ENCODE results near the gene FGF16. TPM values are rescaled to one million over a fixed set of nuclear protein-coding genes. Genes with fewer than 3 reads are reported as not detected.

FGF16 gene
- total RNA-seq, 2 donors from 2014 or later = 0.62 TPM; not detected in 1

DNA sequence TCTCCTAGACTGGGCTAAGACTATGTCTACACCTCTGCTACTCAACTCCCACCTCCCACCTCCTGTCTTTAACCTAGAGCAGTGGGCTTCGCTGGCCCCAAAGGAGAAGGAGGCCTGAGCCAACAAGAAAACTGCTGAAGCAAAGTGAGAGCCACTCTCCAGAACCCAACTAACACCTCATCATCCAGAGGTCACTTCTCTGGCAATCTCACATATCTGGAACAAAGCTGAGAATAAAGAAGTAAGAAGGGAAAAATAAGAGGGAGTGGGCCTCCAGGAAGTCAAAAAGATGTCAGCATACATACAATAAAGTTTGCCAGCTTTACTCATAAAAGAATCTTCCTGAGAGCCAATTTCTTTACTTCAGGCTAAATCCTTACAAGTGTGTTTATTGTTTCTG lies 18.6 kb upstream of the FGF16 start:
- no peak overlapping the region for H3K27ac ChIP-seq
- H3K4me1 ChIP-seq (replicated peaks) = no peaks in the 10 kb centered on the region
- H3K36me3 ChIP-seq = no peaks in the 10 kb centered on the region
- H3K9me3 ChIP-seq = no peaks in the 10 kb centered on the region
- no peak overlapping the region for H3K4me3 ChIP-seq
- no peak for DNase-seq (ENCODE audit: low spot score)
- TF ChIP-seq POLR2AphosphoS5 (IDR thresholded peaks at IDR 0.05) (no peak), POLR2A (IDR thresholded peaks at IDR 0.05) (no peak)
- TF ChIP-seq, protein P1, sequence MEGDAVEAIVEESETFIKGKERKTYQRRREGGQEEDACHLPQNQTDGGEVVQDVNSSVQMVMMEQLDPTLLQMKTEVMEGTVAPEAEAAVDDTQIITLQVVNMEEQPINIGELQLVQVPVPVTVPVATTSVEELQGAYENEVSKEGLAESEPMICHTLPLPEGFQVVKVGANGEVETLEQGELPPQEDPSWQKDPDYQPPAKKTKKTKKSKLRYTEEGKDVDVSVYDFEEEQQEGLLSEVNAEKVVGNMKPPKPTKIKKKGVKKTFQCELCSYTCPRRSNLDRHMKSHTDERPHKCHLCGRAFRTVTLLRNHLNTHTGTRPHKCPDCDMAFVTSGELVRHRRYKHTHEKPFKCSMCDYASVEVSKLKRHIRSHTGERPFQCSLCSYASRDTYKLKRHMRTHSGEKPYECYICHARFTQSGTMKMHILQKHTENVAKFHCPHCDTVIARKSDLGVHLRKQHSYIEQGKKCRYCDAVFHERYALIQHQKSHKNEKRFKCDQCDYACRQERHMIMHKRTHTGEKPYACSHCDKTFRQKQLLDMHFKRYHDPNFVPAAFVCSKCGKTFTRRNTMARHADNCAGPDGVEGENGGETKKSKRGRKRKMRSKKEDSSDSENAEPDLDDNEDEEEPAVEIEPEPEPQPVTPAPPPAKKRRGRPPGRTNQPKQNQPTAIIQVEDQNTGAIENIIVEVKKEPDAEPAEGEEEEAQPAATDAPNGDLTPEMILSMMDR (IDR thresholded peaks at IDR 0.05) = no peak
- intact Hi-C loops (cut with DNase I) = no loop called here
- H3K27me3 ChIP-seq (replicated peaks; ENCODE audit: insufficient read depth) = no peaks in the 10 kb centered on the region
- 70% methylated on average over 1 of the region's 1 CpG for WGBS

DNA sequence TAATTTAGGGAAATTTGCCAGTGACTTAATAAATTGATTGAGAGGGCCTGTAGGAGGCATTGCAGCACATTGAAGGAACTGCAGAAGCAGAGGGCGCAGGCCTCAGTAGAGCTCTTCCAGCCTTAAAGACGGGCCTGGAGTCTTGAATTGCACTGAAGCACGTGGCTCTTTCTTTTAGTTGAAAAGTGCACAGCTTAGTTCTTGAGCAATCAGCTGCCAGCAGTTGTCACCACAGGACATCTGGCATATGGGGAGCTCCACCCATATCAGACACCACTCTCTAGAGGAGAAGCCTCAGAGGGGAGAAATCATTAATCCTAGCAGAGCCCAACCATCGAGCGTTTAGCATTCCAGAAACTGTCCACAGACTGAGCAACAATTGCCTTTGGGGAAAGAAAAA lies 16.0 kb upstream of the FGF16 start:
- TF ChIP-seq, protein P1 (IDR thresholded peaks at IDR 0.05) = no peak
- Histone ChIP-seq H3K4me3 (no peak overlapping the region), H3K4me1 (replicated peaks) (no peaks in the 10 kb centered on the region), H3K9me3 (no peaks in the 10 kb centered on the region), H3K27ac (no peak overlapping the region), H3K36me3 (no peaks in the 10 kb centered on the region), H3K27me3 (replicated peaks; ENCODE audit: insufficient read depth) (no peaks in the 10 kb centered on the region)
- intact Hi-C loops (cut with DNase I) = no loop called here
- 36% methylated on average over 5 of the region's 5 CpGs for WGBS
- no peak for DNase-seq (ENCODE audit: low spot score)

DNA sequence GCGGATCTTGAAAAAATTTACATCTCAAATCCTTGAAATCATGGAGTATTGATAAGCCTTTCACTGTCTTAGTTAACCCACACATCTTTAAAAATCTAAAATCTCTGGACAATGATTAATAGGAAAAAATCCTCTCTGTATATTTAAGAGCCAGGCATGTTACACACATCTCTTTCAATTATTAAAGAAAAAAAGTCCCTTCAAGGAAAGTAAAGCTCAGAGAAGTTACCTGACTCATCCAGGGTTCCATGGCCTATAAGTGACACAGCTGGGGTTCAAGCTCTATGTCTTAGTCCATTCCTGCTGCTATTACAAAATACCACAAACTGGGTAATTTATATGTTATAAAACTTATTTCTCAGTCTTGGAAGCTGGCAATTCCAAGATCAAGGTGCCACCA lies 14.2 kb upstream of the FGF16 start:
- no peak overlapping the region for H3K4me3 ChIP-seq
- no peaks in the 10 kb centered on the region for H3K27me3 ChIP-seq (replicated peaks; ENCODE audit: insufficient read depth)
- H3K36me3 ChIP-seq = no peaks in the 10 kb centered on the region
- H3K9me3 ChIP-seq = no peaks in the 10 kb centered on the region
- intact Hi-C loops (cut with DNase I) = no loop called here
- 93% methylated on average over 1 of the region's 1 CpG for WGBS
- TF ChIP-seq, protein P1 (IDR thresholded peaks at IDR 0.05) = no peak
- TF ChIP-seq POLR2A (IDR thresholded peaks at IDR 0.05) = no peak
- no peak for TF ChIP-seq POLR2AphosphoS5 (IDR thresholded peaks at IDR 0.05)
- H3K27ac ChIP-seq = no peak overlapping the region
- H3K4me1 ChIP-seq (replicated peaks) = no peaks in the 10 kb centered on the region
- DNase-seq (ENCODE audit: low spot score) = no peak

DNA sequence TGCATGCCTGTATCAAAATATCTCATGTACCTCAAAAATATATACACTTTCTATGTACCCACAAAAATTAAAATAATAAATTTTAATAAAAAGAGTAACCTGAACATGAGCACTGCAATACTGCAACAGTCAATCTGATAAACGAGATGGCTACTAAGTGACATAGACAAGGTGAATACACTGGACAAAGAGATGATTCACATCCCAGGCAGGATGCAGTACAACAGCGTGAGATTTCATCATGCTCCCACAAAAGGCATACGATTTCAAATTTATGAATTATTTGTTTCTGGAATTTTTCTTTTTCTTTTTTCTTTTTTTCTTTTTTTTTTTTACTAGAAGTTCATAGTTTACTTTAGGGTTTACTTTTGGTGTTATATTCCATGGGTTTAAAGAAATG lies 12.2 kb upstream of the FGF16 start:
- Histone ChIP-seq H3K4me1 (replicated peaks) (no peaks in the 10 kb centered on the region), H3K36me3 (no peaks in the 10 kb centered on the region), H3K27me3 (replicated peaks; ENCODE audit: insufficient read depth) (no peaks in the 10 kb centered on the region), H3K27ac (no peak overlapping the region), H3K4me3 (no peak overlapping the region), H3K9me3 (no peaks in the 10 kb centered on the region)
- 69% methylated on average over 3 of the region's 3 CpGs for WGBS
- intact Hi-C loops (cut with DNase I) = no loop called here
- TF ChIP-seq, protein P1 (IDR thresholded peaks at IDR 0.05) = no peak
- TF ChIP-seq POLR2A (IDR thresholded peaks at IDR 0.05) (no peak), POLR2AphosphoS5 (IDR thresholded peaks at IDR 0.05) (no peak)
- no peak for DNase-seq (ENCODE audit: low spot score)

DNA sequence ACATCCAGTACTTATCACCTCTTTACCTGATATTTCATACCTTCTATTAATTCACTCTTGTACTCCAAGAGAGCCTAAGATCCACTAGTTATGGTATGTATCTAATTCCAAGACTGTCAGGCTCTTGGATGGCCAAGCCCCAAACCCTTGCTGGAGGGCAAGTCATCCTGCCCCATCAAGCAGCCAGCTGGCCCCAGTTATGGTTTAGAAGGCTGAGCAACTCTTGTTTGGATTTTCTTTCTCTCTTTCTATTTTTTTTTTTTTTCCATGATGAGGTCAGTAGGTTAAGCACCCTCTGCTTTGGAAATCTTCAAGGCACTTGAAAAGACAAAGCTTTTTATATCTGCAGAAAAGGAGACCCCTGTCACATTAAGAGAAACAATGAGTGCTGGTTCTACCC lies 10.9 kb upstream of the FGF16 start:
- Histone ChIP-seq H3K4me1 (replicated peaks) (no peaks in the 10 kb centered on the region), H3K4me3 (no peak overlapping the region), H3K36me3 (no peaks in the 10 kb centered on the region), H3K27ac (no peak overlapping the region), H3K9me3 (no peaks in the 10 kb centered on the region), H3K27me3 (replicated peaks; ENCODE audit: insufficient read depth) (no peaks in the 10 kb centered on the region)
- TF ChIP-seq, protein P1 (IDR thresholded peaks at IDR 0.05) = no peak
- no peak for TF ChIP-seq POLR2A (IDR thresholded peaks at IDR 0.05)
- no peak for TF ChIP-seq POLR2AphosphoS5 (IDR thresholded peaks at IDR 0.05)
- intact Hi-C loops (cut with DNase I) = no loop called here
- no peak for DNase-seq (ENCODE audit: low spot score)

All from prostate gland (tissue), 2 donors.